GM12874 (cell line): Measurements from ENCODE around the gene LCLAT1.

Experiments used
- CTCF ChIP-seq: IDR thresholded peaks from 2 replicates; pipeline ENCODE4 v1.5.1; 2011; ENCODE audit warnings: low read depth, mild to moderate bottlenecking, control low read depth, low read length, moderate library complexity; ENCODE audit not compliant: insufficient read depth

LCLAT1 gene

GRCh38 chr2:30447149-30448045 lies at the start of gene LCLAT1:
Gene LCLAT1 (plus strand): TSS chr2:30447246. CDS start chr2:30525591, 78,345 bp downstream.
- TF ChIP-seq CTCF, result no peak

- no peak for TF ChIP-seq CTCF
Observed at GRCh38 chr2:30398084-30398873, 48.8 kb upstream of the LCLAT1 start.

GRCh38 chr2:30400151-30400954 lies 46.7 kb upstream of the LCLAT1 start:
- no peak for TF ChIP-seq CTCF

GRCh38 chr2:30402441-30403182 lies 44.4 kb upstream of the LCLAT1 start:
- no peak for TF ChIP-seq CTCF

- no peak for TF ChIP-seq CTCF
Observed at GRCh38 chr2:30403592-30404312, 43.3 kb upstream of the LCLAT1 start.
